Measurements from ENCODE around the gene AP1S3.

- no peak for TF ChIP-seq CTCF (IDR thresholded peaks at IDR 0.05)
- no peak for TF ChIP-seq POLR2A (IDR thresholded peaks at IDR 0.05)
These were observed 83.4 kb downstream of the AP1S3 start for GRCh38 chr2:223753940-223754339.
